Neural progenitor cell (in vitro differentiated cells): ENCODE results near the gene SPTLC3.

Experiments
- CTCF ChIP-seq: fragments of 200-600 bp; sonication (generic); IDR thresholded peaks from 2 replicates; pipeline ENCODE4 v1.5.1; 2017; ENCODE audit warnings: antibody characterized with exemption, mild to moderate bottlenecking
- EZH2 ChIP-seq: fragments of 200-600 bp; sonication (generic); IDR thresholded peaks from 2 replicates; pipeline ENCODE4 v1.6.1; 2017; ENCODE audit warnings: antibody characterized with exemption, mild to moderate bottlenecking, moderate library complexity

- TF ChIP-seq EZH2: no peak
- no peak for TF ChIP-seq CTCF
These were observed 92.5 kb downstream of the SPTLC3 start for GRCh38 chr20:13101276-13101675.
